Measurements from ENCODE around the gene RGS9.
"Not testable (repeated sequence)": the region's sequence is repeated elsewhere in the genome, so short reads cannot be mapped to it uniquely, and the experiment has no call there.

The RGS9 gene

DNA sequence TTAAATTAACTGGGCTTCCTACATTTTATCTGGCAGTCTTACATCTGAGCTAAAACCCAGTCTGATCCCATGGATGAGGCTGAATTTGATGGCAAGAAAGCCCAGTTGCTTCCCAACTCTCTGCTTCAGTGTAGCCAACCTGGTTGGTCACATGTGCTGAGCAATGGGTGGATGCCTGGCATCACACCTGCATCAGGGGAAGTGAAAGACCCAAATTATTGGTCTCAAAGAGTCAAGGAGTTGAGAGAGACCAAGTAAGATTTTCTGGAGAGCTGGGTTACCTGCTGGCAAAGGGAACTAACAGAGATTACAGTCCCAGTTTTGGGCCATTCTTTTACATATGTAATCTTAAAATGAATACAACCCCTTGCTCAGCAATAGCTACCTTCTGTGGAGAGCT is 38.8 kb downstream of the RGS9 start:
- Histone ChIP-seq H3K4me1 (ENCODE audit: control insufficient read depth, insufficient read depth, low read length) (peaks cover 26% of the 10 kb centered on the region), H3K36me3 (ENCODE audit: insufficient read depth, low read length) (no peaks in the 10 kb centered on the region), H3K27me3 (ENCODE audit: control insufficient read depth, insufficient read depth, low read length) (no peaks in the 10 kb centered on the region), H3K4me3 (ENCODE audit: low read length) (no peak overlapping the region), H3K4me2 (ENCODE audit: low read length) (no peak overlapping the region), H3K9ac (ENCODE audit: low read depth, low read length) (no peak overlapping the region), H3K9me3 (replicated peaks; ENCODE audit: low read length) (no peaks in the 10 kb centered on the region)

DNA sequence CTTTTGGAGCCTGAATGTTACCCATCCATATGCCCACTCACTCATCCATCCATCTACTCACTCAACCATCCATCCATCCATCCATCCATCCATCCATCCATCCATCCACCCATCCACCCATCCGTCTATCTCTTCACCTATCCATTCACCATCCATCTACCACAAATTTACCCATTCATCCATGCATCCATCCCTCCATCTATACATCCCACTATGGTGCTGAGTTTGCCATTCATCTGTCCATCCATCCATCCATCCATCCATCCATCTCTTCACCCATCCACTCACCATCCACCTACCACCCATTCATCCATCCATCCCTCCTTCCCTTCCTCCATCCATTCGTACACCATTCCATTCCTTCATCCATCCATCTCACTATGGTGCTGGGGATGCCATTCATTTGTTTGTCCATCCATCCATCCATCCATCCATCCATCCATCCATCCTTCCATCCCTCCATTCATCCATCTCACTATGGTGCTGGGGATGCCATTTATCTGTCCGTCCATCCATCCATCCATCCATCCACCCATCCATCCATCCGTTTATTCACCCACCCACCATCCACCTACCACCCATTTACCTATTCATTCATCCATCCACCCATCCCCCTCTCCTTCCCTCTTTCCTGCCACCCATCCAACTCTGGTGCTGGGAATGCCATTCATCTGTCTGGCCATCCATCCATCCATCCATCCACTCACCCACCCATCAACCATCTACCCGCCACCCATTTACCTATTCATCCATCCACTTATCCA is 39.7 kb downstream of the RGS9 start:
- Histone ChIP-seq H3K36me3 (ENCODE audit: insufficient read depth, low read length) (no peaks in the 10 kb centered on the region), H3K27me3 (ENCODE audit: control insufficient read depth, insufficient read depth, low read length) (no peaks in the 10 kb centered on the region), H3K4me1 (ENCODE audit: control insufficient read depth, insufficient read depth, low read length) (peaks cover 26% of the 10 kb centered on the region)

DNA sequence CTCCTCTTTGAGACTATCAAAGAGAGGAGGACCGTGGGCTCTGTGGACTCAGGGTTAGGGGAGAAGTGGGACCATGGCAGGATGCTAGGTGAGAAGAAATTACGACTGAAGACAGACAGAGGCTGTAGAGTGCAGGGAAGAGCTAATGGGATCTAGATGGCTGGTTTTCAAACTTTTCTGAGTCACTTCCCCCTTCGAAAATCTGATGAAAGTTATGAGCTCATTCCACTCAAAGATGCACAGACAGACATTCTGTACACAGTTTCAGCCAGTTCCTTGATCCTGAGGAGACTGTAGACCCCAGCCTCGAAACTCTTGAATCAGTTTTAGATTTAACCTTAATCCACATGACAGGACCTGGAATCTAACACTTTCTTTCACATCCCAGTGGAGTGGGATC is 40.7 kb downstream of the RGS9 start:
- H3K4me1 ChIP-seq (ENCODE audit: control insufficient read depth, insufficient read depth, low read length), result peaks cover 26% of the 10 kb centered on the region
- H3K9ac ChIP-seq (ENCODE audit: low read depth, low read length), result no peak overlapping the region
- H3K9me3 ChIP-seq (replicated peaks; ENCODE audit: low read length), result no peaks in the 10 kb centered on the region
- no peak overlapping the region for H3K4me3 ChIP-seq (ENCODE audit: low read length)
- no peaks in the 10 kb centered on the region for H3K27me3 ChIP-seq (ENCODE audit: control insufficient read depth, insufficient read depth, low read length)
- H3K36me3 ChIP-seq (ENCODE audit: insufficient read depth, low read length), result no peaks in the 10 kb centered on the region
- no peak overlapping the region for H3K4me2 ChIP-seq (ENCODE audit: low read length)

More for the DNA sequence above, 39.7 kb downstream of the RGS9 start:
- no peak overlapping the region for H3K4me2 ChIP-seq (ENCODE audit: low read length)
- H3K4me3 ChIP-seq (ENCODE audit: low read length), result no peak overlapping the region
- no peaks in the 10 kb centered on the region for H3K9me3 ChIP-seq (replicated peaks; ENCODE audit: low read length)
- H3K9ac ChIP-seq (ENCODE audit: low read depth, low read length), result no peak overlapping the region

DNA sequence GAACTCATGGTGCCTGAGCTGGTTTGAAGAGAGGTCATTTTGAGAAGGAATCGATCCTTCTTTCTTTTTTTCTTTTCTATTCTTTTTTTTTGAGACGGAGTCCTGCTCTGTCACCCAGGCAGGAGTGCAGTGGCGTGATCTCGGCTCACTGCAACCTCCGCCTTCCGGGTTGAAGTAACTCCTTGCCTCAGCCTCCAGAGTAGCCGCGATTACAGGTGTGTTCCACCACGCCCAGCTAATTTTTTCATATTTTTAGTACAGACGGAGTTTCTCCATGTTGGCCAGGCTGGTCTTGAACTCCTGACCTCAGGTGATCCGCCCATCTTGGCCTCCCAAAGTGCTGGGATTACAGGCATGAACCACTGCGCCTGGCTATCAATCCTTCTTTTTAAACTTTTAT is 43.1 kb downstream of the RGS9 start:
- H3K27me3 ChIP-seq (ENCODE audit: control insufficient read depth, insufficient read depth, low read length); H3K4me3 ChIP-seq (ENCODE audit: low read length); H3K36me3 ChIP-seq (ENCODE audit: insufficient read depth, low read length); H3K4me2 ChIP-seq (ENCODE audit: low read length); H3K9me3 ChIP-seq (replicated peaks; ENCODE audit: low read length); H3K9ac ChIP-seq (ENCODE audit: low read depth, low read length): not testable (repeated sequence)
- peaks cover 31% of the 10 kb centered on the region for H3K4me1 ChIP-seq (ENCODE audit: control insufficient read depth, insufficient read depth, low read length)

DNA sequence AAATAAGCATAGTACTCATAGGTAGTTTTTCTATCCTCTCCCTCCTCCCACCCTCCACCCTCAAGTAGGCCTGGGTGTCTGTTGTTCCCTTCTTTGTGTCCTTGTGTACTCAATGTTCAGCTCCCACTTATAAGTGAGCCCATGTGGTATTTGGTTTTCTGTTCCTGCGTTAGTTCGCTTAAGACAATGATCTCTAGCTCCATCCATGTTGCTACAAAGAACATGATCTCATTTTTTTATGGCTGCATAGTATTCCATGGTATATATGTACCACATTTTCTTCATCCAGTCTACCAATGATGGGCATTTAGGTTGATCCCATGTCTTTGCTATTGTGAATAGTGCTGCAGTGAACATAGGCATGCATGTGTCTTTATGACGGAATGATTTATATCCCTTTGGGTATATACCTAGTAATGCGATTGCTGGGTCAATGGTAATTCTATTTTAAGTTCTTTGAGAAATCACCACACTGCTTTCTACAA is 43.6 kb downstream of the RGS9 start:
- H3K9me3 ChIP-seq (replicated peaks; ENCODE audit: low read length); H3K4me2 ChIP-seq (ENCODE audit: low read length); H3K36me3 ChIP-seq (ENCODE audit: insufficient read depth, low read length); H3K27me3 ChIP-seq (ENCODE audit: control insufficient read depth, insufficient read depth, low read length); H3K4me3 ChIP-seq (ENCODE audit: low read length); H3K9ac ChIP-seq (ENCODE audit: low read depth, low read length): not testable (repeated sequence)
- H3K4me1 ChIP-seq (ENCODE audit: control insufficient read depth, insufficient read depth, low read length), result peaks cover 31% of the 10 kb centered on the region

DNA sequence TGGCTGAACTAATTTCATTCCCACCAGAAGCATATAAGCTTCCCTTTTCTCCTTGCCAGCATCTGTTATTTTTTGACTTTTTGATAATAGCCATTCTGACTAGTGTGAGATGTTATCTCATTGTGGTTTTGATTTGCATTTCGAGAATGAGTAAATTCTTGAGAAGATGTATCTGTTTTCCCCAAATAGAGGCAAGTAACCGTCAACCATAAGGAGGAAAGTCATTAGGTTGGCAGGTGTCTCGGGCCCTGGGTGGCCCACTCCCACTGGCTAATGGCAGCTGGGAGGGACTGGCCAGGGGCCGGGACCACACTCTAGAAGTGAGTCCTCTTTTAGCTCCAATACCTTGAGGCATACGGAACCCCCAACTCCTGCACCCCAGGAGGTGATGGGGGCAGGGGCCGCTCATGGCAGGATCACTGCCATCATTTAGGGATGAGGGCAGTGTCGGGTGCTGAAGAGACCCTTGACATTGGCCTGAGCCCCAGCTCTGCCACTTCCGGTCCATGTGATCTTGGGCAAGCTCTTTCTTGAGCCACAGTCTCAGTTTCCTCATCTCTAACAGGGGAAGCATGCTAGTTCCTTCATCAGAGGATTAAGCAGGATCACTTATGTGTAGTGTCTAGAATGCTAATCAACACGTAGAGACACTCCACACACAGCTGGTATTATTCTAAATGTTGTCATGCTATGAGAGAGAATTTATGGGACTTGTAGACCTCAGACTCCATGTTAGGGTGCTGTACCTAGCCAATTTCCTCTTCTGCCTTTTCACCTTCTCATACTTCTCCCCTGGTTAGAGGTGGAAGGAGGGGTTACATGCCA is 44.3 kb downstream of the RGS9 start:
- no peaks in the 10 kb centered on the region for H3K36me3 ChIP-seq (ENCODE audit: insufficient read depth, low read length)
- no peaks in the 10 kb centered on the region for H3K9me3 ChIP-seq (replicated peaks; ENCODE audit: low read length)
- H3K4me1 ChIP-seq (ENCODE audit: control insufficient read depth, insufficient read depth, low read length), result peaks cover 31% of the 10 kb centered on the region
- no peak overlapping the region for H3K4me2 ChIP-seq (ENCODE audit: low read length)
- no peak overlapping the region for H3K9ac ChIP-seq (ENCODE audit: low read depth, low read length)
- no peaks in the 10 kb centered on the region for H3K27me3 ChIP-seq (ENCODE audit: control insufficient read depth, insufficient read depth, low read length)
- H3K4me3 ChIP-seq (ENCODE audit: low read length), result no peak overlapping the region

DNA sequence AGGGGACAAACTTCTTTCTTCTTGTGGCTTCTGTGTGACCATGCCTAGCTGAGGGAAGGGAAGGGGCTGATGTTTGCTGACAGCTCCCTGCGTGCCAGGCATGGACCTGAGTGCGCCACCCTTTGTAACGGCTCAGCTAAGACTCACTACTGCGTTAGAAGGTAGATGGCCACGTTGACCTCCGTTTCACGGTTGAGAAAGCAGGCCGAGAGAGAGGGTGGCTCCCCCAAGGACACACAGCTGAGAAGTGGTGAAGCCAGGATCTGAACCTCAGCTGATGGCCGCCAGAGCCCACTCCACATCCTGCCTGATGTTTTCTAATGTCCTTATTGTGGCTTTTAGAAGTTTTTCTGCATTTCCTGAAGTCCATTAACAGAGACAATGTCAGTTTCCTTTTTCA is 45.1 kb downstream of the RGS9 start:
- Histone ChIP-seq H3K4me3 (ENCODE audit: low read length) (no peak overlapping the region), H3K9me3 (replicated peaks; ENCODE audit: low read length) (no peaks in the 10 kb centered on the region), H3K27me3 (ENCODE audit: control insufficient read depth, insufficient read depth, low read length) (no peaks in the 10 kb centered on the region), H3K9ac (ENCODE audit: low read depth, low read length) (no peak overlapping the region), H3K4me2 (ENCODE audit: low read length) (no peak overlapping the region), H3K36me3 (ENCODE audit: insufficient read depth, low read length) (no peaks in the 10 kb centered on the region), H3K4me1 (ENCODE audit: control insufficient read depth, insufficient read depth, low read length) (peaks cover 31% of the 10 kb centered on the region)

DNA sequence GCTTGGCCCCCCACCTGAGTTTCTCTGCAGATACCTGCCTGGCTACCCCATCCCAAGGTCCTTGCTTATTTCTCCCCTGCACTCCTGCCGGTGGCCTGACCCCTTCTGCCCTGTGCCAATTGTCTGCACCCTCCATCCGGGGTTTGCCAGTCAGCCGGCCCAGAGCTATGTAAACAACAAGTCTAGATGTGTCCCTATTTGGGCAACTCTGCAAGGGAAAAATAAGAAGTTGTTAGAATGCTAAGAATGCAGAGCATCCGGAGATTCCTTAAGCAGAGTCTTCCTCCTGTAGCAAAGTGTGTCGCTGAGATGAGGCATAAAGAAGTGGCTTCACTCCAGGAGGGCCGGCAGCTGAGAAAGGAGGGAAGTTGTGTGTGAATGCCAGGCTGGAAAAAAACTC is 46.6 kb downstream of the RGS9 start:
- Histone ChIP-seq H3K9ac (ENCODE audit: low read depth, low read length) (peak overlapping the region; percentile 41), H3K9me3 (replicated peaks; ENCODE audit: low read length) (no peaks in the 10 kb centered on the region), H3K4me1 (ENCODE audit: control insufficient read depth, insufficient read depth, low read length) (peaks cover 23% of the 10 kb centered on the region), H3K4me3 (ENCODE audit: low read length) (no peak overlapping the region), H3K27me3 (ENCODE audit: control insufficient read depth, insufficient read depth, low read length) (no peaks in the 10 kb centered on the region), H3K36me3 (ENCODE audit: insufficient read depth, low read length) (no peaks in the 10 kb centered on the region), H3K4me2 (ENCODE audit: low read length) (peak overlapping the region; percentile 15)

DNA sequence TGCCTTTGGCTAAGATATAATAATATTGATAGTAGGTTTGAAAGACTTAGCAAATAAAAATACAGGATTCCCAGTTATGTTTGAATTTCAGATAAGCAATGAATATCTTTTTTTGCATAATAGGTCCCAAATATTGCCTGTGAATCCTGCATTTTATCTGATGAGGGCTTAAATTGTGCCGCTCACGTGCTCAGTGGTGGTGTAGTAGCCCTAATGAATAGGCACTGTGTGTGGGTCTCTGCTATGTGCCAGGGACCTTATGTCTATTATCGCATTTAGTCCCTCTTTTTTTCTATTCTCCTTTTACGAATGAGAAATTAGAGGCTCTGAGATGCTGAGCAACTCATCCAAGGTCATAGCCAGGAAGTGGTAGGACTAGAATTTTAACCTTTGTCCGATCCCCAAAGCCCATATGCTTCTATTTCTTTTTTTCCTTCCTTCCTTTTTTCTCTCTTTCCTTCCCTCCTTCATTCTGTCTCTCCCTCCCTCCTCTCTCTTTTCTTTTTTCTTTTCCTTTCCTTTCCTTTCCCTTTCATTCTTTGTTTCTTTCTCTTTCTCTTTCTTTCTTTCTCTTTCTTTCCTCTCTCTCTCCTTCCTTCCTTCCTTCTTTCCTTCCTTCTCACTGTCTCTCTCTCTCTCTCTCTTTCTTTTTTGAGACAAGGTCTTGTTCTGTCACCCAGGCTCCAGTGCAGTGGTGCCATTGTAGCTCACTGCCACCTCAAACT is 47.2 kb downstream of the RGS9 start:
- Histone ChIP-seq H3K9me3 (replicated peaks; ENCODE audit: low read length) (no peaks in the 10 kb centered on the region), H3K9ac (ENCODE audit: low read depth, low read length) (no peak overlapping the region)

DNA sequence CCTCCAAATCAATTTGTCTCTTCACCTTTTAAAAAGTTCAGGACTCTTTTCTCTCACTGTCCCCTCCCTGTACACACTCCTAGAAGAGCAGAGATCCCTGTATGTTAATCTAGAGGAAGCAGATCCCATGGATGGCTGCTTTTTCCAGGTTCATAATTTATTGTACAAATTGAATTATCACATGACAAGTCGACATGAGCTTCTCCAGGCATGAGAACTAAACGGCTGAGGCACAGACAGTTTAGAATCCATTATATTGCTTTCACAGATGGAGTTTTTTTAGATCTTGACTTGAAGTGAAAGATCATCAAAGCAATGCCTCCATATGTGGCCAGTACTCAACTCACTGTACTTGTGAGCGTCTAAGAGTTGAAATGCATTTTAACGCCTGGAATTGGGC is 47.9 kb downstream of the RGS9 start:
- no peak overlapping the region for H3K4me3 ChIP-seq (ENCODE audit: low read length)
- H3K36me3 ChIP-seq (ENCODE audit: insufficient read depth, low read length), result no peaks in the 10 kb centered on the region
- H3K4me2 ChIP-seq (ENCODE audit: low read length), result no peak overlapping the region
- H3K9ac ChIP-seq (ENCODE audit: low read depth, low read length), result no peak overlapping the region
- H3K4me1 ChIP-seq (ENCODE audit: control insufficient read depth, insufficient read depth, low read length), result peaks cover 13% of the 10 kb centered on the region
- no peaks in the 10 kb centered on the region for H3K27me3 ChIP-seq (ENCODE audit: control insufficient read depth, insufficient read depth, low read length)
- H3K9me3 ChIP-seq (replicated peaks; ENCODE audit: low read length), result no peaks in the 10 kb centered on the region

More for the DNA sequence above, 47.2 kb downstream of the RGS9 start:
- Histone ChIP-seq H3K36me3 (ENCODE audit: insufficient read depth, low read length) (no peaks in the 10 kb centered on the region), H3K27me3 (ENCODE audit: control insufficient read depth, insufficient read depth, low read length) (no peaks in the 10 kb centered on the region), H3K4me2 (ENCODE audit: low read length) (no peak overlapping the region), H3K4me3 (ENCODE audit: low read length) (no peak overlapping the region), H3K4me1 (ENCODE audit: control insufficient read depth, insufficient read depth, low read length) (peaks cover 17% of the 10 kb centered on the region)

DNA sequence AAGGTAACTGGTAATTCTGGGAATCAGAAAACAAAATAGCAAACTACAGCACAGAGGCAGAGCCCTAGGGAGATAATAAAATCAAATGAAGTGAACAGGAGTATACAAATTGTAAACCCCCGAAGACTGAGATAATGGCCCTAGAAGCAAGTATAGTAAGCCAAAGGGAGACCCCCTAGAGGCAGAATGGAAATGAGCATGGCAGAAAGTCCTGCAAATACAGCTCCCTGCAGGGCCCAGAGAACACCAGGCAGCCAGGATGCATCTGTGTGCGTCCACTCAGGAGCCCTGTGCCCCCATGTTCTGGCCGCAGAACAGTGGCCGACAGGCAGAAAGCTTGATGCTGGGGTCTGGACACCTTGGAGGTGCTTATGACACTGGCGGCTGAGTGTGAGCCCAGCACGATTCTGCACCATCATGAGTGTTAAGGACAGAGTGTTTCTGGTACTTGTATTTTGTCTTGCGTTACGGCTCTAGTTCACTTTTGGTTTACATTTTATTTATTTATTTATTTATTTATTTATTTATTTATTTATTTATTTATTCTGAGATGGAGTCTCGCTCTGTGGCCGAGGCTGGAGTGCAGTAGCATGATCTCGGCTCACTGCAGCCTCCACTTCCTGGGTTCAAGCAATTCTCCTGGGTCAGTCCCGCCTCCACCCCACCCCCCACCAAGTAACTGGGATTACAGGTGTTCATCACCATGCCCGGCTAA is 48.7 kb downstream of the RGS9 start:
- Histone ChIP-seq H3K9me3 (replicated peaks; ENCODE audit: low read length) (no peaks in the 10 kb centered on the region), H3K4me1 (ENCODE audit: control insufficient read depth, insufficient read depth, low read length) (peaks cover 20% of the 10 kb centered on the region), H3K9ac (ENCODE audit: low read depth, low read length) (no peak overlapping the region), H3K36me3 (ENCODE audit: insufficient read depth, low read length) (no peaks in the 10 kb centered on the region), H3K4me3 (ENCODE audit: low read length) (no peak overlapping the region), H3K4me2 (ENCODE audit: low read length) (no peak overlapping the region), H3K27me3 (ENCODE audit: control insufficient read depth, insufficient read depth, low read length) (no peaks in the 10 kb centered on the region)
